Nephron (organoid): ENCODE results near the gene VSTM2B.

Experiments used
- H3K27ac Mint-ChIP-seq, 3 experiments: 2 replicates each; pipeline ENCODE4 v1.8.0; 2020; ENCODE audit warnings: mixed read lengths in 3 of 3, mild to moderate bottlenecking in 2 of 3, moderate library complexity in 1 of 3
- H3K27me3 Mint-ChIP-seq: 2 replicates; pipeline ENCODE4 v1.8.0; 2021; ENCODE audit warnings: low read depth, mild to moderate bottlenecking, moderate library complexity, mixed read lengths
- H3K36me3 Mint-ChIP-seq: 2 replicates; pipeline ENCODE4 v1.8.0; 2020; ENCODE audit warnings: low read depth, mixed read lengths
- H3K4me1 Mint-ChIP-seq: 2 replicates; pipeline ENCODE4 v1.8.0; 2020; ENCODE audit warnings: mixed read lengths
- H3K4me3 Mint-ChIP-seq, 3 experiments: 2 replicates each; pipeline ENCODE4 v1.8.0; 2020; ENCODE audit warnings: mild to moderate bottlenecking in 3 of 3, mixed read lengths in 3 of 3, moderate library complexity in 2 of 3
- H3K9me3 Mint-ChIP-seq: 2 replicates; pipeline ENCODE4 v1.8.0; 2020; ENCODE audit warnings: mixed read lengths
- TF ChIP-seq, protein P1 (sequence below), 3 experiments: fragments of 200-600 bp; sonication (generic); IDR thresholded peaks; one replicate each; pipeline ENCODE4 v1.5.0; 2021; ENCODE audit warnings: antibody characterized with exemption in 3 of 3; ENCODE audit not compliant: unreplicated experiment in 3 of 3

VSTM2B gene

GRCh38 chr19:29492769-29493168, 33.0 kb upstream of the VSTM2B start:
- no peaks in the 10 kb centered on the region for H3K9me3 Mint-ChIP-seq
- H3K36me3 Mint-ChIP-seq = no peaks in the 10 kb centered on the region
- peak overlapping the region; percentile 76 to 86 (median 84) for H3K27ac Mint-ChIP-seq
- peak overlapping the region; percentile 3 to 60 (median 11) for H3K4me3 Mint-ChIP-seq
- peaks cover 18% of the 10 kb centered on the region for H3K4me1 Mint-ChIP-seq
- TF ChIP-seq, protein P1, sequence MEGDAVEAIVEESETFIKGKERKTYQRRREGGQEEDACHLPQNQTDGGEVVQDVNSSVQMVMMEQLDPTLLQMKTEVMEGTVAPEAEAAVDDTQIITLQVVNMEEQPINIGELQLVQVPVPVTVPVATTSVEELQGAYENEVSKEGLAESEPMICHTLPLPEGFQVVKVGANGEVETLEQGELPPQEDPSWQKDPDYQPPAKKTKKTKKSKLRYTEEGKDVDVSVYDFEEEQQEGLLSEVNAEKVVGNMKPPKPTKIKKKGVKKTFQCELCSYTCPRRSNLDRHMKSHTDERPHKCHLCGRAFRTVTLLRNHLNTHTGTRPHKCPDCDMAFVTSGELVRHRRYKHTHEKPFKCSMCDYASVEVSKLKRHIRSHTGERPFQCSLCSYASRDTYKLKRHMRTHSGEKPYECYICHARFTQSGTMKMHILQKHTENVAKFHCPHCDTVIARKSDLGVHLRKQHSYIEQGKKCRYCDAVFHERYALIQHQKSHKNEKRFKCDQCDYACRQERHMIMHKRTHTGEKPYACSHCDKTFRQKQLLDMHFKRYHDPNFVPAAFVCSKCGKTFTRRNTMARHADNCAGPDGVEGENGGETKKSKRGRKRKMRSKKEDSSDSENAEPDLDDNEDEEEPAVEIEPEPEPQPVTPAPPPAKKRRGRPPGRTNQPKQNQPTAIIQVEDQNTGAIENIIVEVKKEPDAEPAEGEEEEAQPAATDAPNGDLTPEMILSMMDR (IDR thresholded peaks at IDR 0.05; ENCODE audit: unreplicated experiment in 3 of 3) = no peak
- H3K27me3 Mint-ChIP-seq = peaks cover 37% of the 10 kb centered on the region

DNA sequence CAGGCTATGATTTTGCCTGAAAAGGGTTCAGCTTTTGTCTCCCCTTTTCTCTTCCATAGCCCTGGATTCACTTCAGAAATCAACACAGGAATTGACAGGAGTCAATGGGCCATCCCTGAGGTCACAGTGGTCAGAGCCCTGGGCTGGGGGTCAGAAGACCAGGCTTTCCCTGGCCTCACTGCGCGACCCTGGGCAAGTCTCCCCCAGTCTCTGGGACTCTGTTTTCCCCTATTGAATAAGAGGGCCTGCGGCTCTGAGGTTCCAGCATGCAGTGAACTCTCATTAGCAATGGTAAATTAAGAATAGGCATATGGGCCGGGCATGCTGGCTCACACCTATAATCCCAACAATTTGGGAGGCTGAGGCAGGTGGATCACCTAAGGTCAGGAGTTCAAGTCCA, 30.7 kb upstream of the VSTM2B start:
- Mint-ChIP-seq H3K27ac (no peak overlapping the region), H3K27me3 (peaks cover 37% of the 10 kb centered on the region), H3K36me3 (no peaks in the 10 kb centered on the region), H3K4me1 (peaks cover 22% of the 10 kb centered on the region), H3K9me3 (no peaks in the 10 kb centered on the region), H3K4me3 (no peak overlapping the region)
- TF ChIP-seq, protein P1 (IDR thresholded peaks at IDR 0.05; ENCODE audit: unreplicated experiment in 3 of 3) = no peak

DNA sequence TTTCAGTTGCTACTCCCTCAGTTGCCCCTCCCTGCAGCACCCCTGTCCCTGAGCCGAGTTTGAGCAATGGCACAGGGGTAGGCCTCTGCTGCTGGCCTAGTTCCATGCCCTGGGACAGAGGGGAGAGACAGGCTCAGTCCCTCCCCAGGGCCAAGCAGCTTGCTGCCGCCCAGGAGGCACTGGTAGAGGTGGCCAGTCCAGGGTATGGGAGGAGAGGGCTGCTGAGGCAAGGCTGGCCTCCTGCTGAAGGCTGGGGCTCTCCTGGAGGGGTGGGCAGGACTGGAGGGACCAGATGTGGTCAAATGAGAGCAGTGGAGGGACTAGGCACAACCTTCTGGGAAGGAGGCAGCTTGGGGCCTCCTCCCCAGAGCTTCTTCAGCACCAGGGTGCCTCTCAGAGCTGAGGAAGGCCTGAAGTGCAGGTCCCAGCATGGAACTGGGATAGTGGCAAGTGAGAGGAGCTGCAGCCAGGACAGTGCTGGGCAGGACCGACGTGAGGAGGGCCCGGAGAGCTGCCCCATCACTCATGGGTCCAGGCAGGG, 29.8 kb upstream of the VSTM2B start:
- no peak overlapping the region for H3K4me3 Mint-ChIP-seq
- H3K36me3 Mint-ChIP-seq = no peaks in the 10 kb centered on the region
- peaks cover 37% of the 10 kb centered on the region for H3K27me3 Mint-ChIP-seq

GRCh38 chr19:29497241-29497640, 28.6 kb upstream of the VSTM2B start:
- TF ChIP-seq, protein P1 (IDR thresholded peaks at IDR 0.05; ENCODE audit: unreplicated experiment in 3 of 3) = no peak
- Mint-ChIP-seq H3K36me3 (no peaks in the 10 kb centered on the region), H3K9me3 (no peaks in the 10 kb centered on the region), H3K27ac (no peak overlapping the region), H3K4me3 (no peak overlapping the region), H3K27me3 (peaks cover 25% of the 10 kb centered on the region), H3K4me1 (peaks cover 17% of the 10 kb centered on the region)

More for the DNA sequence above, 29.8 kb upstream of the VSTM2B start:
- TF ChIP-seq, protein P1 (IDR thresholded peaks at IDR 0.05; ENCODE audit: unreplicated experiment in 3 of 3) = no peak
- peaks cover 22% of the 10 kb centered on the region for H3K4me1 Mint-ChIP-seq
- no peaks in the 10 kb centered on the region for H3K9me3 Mint-ChIP-seq
- no peak overlapping the region for H3K27ac Mint-ChIP-seq

- peaks cover 24% of the 10 kb centered on the region for H3K27me3 Mint-ChIP-seq
Observed at GRCh38 chr19:29497686-29498436, 27.9 kb upstream of the VSTM2B start.

More at GRCh38 chr19:29497686-29498436, 27.9 kb upstream of the VSTM2B start:
- H3K9me3 Mint-ChIP-seq = no peaks in the 10 kb centered on the region
- no peaks in the 10 kb centered on the region for H3K36me3 Mint-ChIP-seq
- H3K4me1 Mint-ChIP-seq = peaks cover 16% of the 10 kb centered on the region
- no peak overlapping the region for H3K27ac Mint-ChIP-seq
- no peak overlapping the region for H3K4me3 Mint-ChIP-seq
- TF ChIP-seq, protein P1 (IDR thresholded peaks at IDR 0.05; ENCODE audit: unreplicated experiment in 3 of 3) = no peak
